H1 (cell line): ENCODE results near the gene VDAC2. TPM values are rescaled to one million over a fixed set of nuclear protein-coding genes. Genes with fewer than 3 reads are reported as not detected.

Experiments
- polyA plus RNA-seq, 7 experiments: library from polyadenylated mRNA; depleted of rRNA in 3 of 7; stranded (reverse) in 5 of 7; unstranded in 2 of 7; fragments of >200 nt in 5 of 7; fragments of 200-250 nt in 2 of 7; gene quantifications; 1 replicate in 5 of 7; 2 replicates in 1 of 7; 4 replicates in 1 of 7; pipeline versions ENCODE4 v1.2.1 to v1.2.3, GENCODE V29; 2011 to 2013; ENCODE audit warnings: missing spikeins in 2 of 7, mixed read lengths in 2 of 7
- total RNA-seq: library from RNA; stranded (reverse); fragmentation: NEBNext Ultra II Directional; extraction: Animal tissue kit (Norgen Biotek cat#: 25700); gene quantifications from 2 replicates; pipeline ENCODE4 v1.2.1, GENCODE V29; 2021
- TF ChIP-seq, protein P1 (sequence below), 3 experiments: IDR thresholded peaks; 1 replicate in 2 of 3; 2 replicates in 1 of 3; pipeline versions ENCODE4 v1.5.1 to v1.6.1; 2011; ENCODE audit warnings: low read length in 3 of 3, mild to moderate bottlenecking in 3 of 3, inconsistent platforms in 2 of 3, low read depth in 1 of 3, moderate library complexity in 1 of 3; ENCODE audit not compliant: insufficient read depth in 1 of 3; ENCODE audit errors: control extremely low read depth in 1 of 3

VDAC2 gene
- total and polyA plus RNA-seq, 2 of the 8 experiments (the other 6 are each of a cell fraction or from before 2014, with no cell fraction given), result 89.8 to 284 TPM

- TF ChIP-seq, protein P1, sequence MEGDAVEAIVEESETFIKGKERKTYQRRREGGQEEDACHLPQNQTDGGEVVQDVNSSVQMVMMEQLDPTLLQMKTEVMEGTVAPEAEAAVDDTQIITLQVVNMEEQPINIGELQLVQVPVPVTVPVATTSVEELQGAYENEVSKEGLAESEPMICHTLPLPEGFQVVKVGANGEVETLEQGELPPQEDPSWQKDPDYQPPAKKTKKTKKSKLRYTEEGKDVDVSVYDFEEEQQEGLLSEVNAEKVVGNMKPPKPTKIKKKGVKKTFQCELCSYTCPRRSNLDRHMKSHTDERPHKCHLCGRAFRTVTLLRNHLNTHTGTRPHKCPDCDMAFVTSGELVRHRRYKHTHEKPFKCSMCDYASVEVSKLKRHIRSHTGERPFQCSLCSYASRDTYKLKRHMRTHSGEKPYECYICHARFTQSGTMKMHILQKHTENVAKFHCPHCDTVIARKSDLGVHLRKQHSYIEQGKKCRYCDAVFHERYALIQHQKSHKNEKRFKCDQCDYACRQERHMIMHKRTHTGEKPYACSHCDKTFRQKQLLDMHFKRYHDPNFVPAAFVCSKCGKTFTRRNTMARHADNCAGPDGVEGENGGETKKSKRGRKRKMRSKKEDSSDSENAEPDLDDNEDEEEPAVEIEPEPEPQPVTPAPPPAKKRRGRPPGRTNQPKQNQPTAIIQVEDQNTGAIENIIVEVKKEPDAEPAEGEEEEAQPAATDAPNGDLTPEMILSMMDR (IDR thresholded peaks at IDR 0.05; ENCODE audit: control extremely low read depth in 1 of 3, insufficient read depth in 1 of 3, low read depth in 1 of 3, low read length in 3 of 3), result no peak
- TF ChIP-seq, all 59 proteins: peak for 0
These were observed 61.5 kb downstream of the VDAC2 start (continued) for GRCh38 chr10:75272094-75272493.
